HG03521 (cell line): ENCODE results near the gene RPS14.

Experiments used
- ATAC-seq: cut with Tn5 transposase; IDR thresholded peaks from one replicate; pipeline ENCODE4 v1.9.1; 2021; ENCODE audit warnings: mild to moderate bottlenecking, moderate library complexity; ENCODE audit not compliant: unreplicated experiment

Gene RPS14

GRCh38 chr5:150449517-150450339 is at the start of gene RPS14:
Gene RPS14, minus strand, starts transcription at chr5:150449739. Its CDS starts 2,006 bp downstream, at chr5:150447733.
- ATAC-seq, result peak; percentile 87

- no peak for ATAC-seq
Observed at GRCh38 chr5:150498971-150499370, 49.4 kb upstream of the RPS14 start.

GRCh38 chr5:150498501-150498900 is 49.0 kb upstream of the RPS14 start:
- ATAC-seq, result no peak

GRCh38 chr5:150497989-150498317 is 48.4 kb upstream of the RPS14 start:
- no peak for ATAC-seq

GRCh38 chr5:150497274-150497988 is 47.9 kb upstream of the RPS14 start:
- no peak for ATAC-seq

- no peak for ATAC-seq
Observed at GRCh38 chr5:150496534-150496933, 47.0 kb upstream of the RPS14 start.

GRCh38 chr5:150496098-150496497 is 46.6 kb upstream of the RPS14 start:
- ATAC-seq, result no peak

- no peak for ATAC-seq
Observed at GRCh38 chr5:150492621-150493020, 43.1 kb upstream of the RPS14 start.

- ATAC-seq, result no peak
Observed at GRCh38 chr5:150491876-150492275, 42.3 kb upstream of the RPS14 start.

- no peak for ATAC-seq
Observed at GRCh38 chr5:150490754-150491153, 41.2 kb upstream of the RPS14 start.

GRCh38 chr5:150490296-150490669 is 40.7 kb upstream of the RPS14 start:
- ATAC-seq, result no peak

GRCh38 chr5:150489360-150490295 is 40.1 kb upstream of the RPS14 start:
- peak; percentile 79 for ATAC-seq

GRCh38 chr5:150488519-150489359 is 39.2 kb upstream of the RPS14 start:
- no peak for ATAC-seq

GRCh38 chr5:150487199-150488061 is 37.9 kb upstream of the RPS14 start:
- no peak for ATAC-seq

- ATAC-seq, result no peak
Observed at GRCh38 chr5:150486402-150487198, 37.1 kb upstream of the RPS14 start.

GRCh38 chr5:150485693-150486401 is 36.3 kb upstream of the RPS14 start:
- ATAC-seq, result no peak

- ATAC-seq, result no peak
Observed at GRCh38 chr5:150484964-150485692, 35.6 kb upstream of the RPS14 start.
